Measurements from ENCODE around the gene GLI3.

DNA sequence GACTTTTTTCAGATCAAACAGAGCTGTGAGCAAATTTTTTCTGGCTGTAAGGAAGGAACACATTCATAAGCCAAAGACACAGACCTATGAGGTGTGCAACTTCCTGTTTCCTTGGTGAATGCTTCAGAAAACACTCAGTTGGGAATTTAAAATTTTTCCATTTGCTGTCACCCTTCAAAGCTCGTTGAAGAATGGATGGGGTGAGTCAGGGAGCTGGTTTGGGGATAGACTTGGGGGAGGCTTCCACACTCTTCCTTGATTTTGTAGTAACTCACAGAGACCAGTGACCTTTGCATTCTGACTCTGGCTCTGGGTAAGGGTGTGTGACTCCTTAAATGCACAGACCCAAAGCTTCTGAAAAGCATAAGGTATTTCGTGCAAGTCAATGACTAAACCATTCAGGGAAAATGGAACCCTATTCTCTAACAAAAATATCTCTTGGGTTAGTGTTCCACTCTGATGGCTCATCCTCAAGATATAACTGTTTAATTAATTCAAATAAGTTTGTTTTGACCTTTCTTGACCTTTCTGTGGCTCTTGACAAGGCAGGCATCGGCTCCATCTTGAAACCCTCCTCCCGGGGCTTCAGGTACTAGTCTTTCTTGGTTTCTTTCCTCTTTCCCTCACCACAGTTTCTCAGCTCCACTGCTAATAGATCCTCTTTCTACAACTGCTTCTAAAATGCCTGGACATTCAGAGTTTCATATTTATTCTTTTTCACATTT lies 306.3 kb downstream of the GLI3 start:
- TF ChIP-seq, protein P1, sequence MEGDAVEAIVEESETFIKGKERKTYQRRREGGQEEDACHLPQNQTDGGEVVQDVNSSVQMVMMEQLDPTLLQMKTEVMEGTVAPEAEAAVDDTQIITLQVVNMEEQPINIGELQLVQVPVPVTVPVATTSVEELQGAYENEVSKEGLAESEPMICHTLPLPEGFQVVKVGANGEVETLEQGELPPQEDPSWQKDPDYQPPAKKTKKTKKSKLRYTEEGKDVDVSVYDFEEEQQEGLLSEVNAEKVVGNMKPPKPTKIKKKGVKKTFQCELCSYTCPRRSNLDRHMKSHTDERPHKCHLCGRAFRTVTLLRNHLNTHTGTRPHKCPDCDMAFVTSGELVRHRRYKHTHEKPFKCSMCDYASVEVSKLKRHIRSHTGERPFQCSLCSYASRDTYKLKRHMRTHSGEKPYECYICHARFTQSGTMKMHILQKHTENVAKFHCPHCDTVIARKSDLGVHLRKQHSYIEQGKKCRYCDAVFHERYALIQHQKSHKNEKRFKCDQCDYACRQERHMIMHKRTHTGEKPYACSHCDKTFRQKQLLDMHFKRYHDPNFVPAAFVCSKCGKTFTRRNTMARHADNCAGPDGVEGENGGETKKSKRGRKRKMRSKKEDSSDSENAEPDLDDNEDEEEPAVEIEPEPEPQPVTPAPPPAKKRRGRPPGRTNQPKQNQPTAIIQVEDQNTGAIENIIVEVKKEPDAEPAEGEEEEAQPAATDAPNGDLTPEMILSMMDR (IDR thresholded peaks at IDR 0.05; ENCODE audit: low read length) = no peak
- TF ChIP-seq EZH2 (optimal IDR thresholded peaks at IDR 0.05; ENCODE audit: low read depth, low read length) = no peak
